K562 (cell line): ENCODE measurements around the gene RGS5. TPM values are rescaled to one million over a fixed set of nuclear protein-coding genes. Genes with fewer than 3 reads are reported as not detected.

Source experiments
- ATAC-seq: fragments of 200-7000 bp; cut with Tn5 transposase; 3 replicates; pipeline ENCODE4 v1.9.1; 2020; ENCODE audit warnings: moderate library complexity
- BruUV-seq: library from RNA; stranded (reverse); fragments of 400-500 nt; replicated peaks from 2 replicates; lab custom pipeline; 2021; lab: Mats Ljungman, UMichigan
- CTCF ChIA-PET: fragments of 300-600 bp; formaldehyde crosslinking; extraction: SDS; loops from one replicate; lab custom pipeline; 2021; ENCODE audit warnings: low intra/inter-chr PET ratio; lab: Yijun Ruan, JAX
- POLR2A ChIA-PET: fragments of 300-600, 350-650 bp; sonication (Branson Sonifier 250); formaldehyde crosslinking; extraction: SDS; loops from one replicate; lab custom pipeline; 2021; ENCODE audit warnings: antibody characterized with exemption, inconsistent platforms; lab: Yijun Ruan, JAX
- DNase-seq, 4 experiments: peaks; one replicate each; pipeline versions ENCODE4 v3.0.0 to v3.0.0-alpha.2; 2011 to 2018; ENCODE audit warnings: low spot score in 3 of 4, mixed read lengths in 3 of 4; ENCODE audit errors: extremely low read depth in 1 of 4
- FAIRE-seq: peaks from 2 replicates; lab custom pipeline; 2011; peaks lifted over from hg19 to GRCh38; lab: Jason Lieb, UNC
- H2AFZ ChIP-seq: 2 replicates; pipeline ENCODE4 v1.6.0; 2011; ENCODE audit warnings: low read depth, low read length, control low read depth, inconsistent platforms
- H3K27ac ChIP-seq: fragments of 200-600 bp; 3 replicates; pipeline ENCODE4 v1.8.0; 2011; ENCODE audit warnings: low read depth, mild to moderate bottlenecking, control low read depth, inconsistent platforms, low read length, moderate library complexity, mixed read lengths; ENCODE audit errors: extremely low read depth
- H3K27me3 ChIP-seq, 2 experiments: fragments of 300-600 bp in 1 of 2; 2 replicates in 1 of 2; 3 replicates in 1 of 2; pipeline versions ENCODE4 v1.6.0 to v1.8.0; 2011; ENCODE audit warnings: inconsistent platforms in 2 of 2, low read length in 2 of 2, mild to moderate bottlenecking in 1 of 2, mixed read lengths in 1 of 2, moderate library complexity in 1 of 2; ENCODE audit not compliant: control insufficient read depth in 2 of 2, insufficient read depth in 2 of 2
- H3K36me3 ChIP-seq: fragments of 300-600 bp; 3 replicates; pipeline ENCODE4 v1.8.0; 2011; ENCODE audit warnings: mild to moderate bottlenecking, low read length, inconsistent platforms; ENCODE audit not compliant: control insufficient read depth, insufficient read depth
- H3K4me1 ChIP-seq, 2 experiments: fragments of 200-600 bp in 1 of 2; replicated peaks in 1 of 2; 2 replicates in 1 of 2; 3 replicates in 1 of 2; pipeline versions ENCODE4 v1.5.1 to v1.8.0; 2011; ENCODE audit warnings: inconsistent platforms in 2 of 2, low read length in 2 of 2, mild to moderate bottlenecking in 1 of 2, mixed read lengths in 1 of 2, moderate library complexity in 1 of 2; ENCODE audit not compliant: control insufficient read depth in 2 of 2, insufficient read depth in 2 of 2
- H3K4me2 ChIP-seq: 2 replicates; pipeline ENCODE4 v1.6.1; 2011; ENCODE audit warnings: low read length, control low read depth, inconsistent platforms, mixed read lengths; ENCODE audit not compliant: insufficient read depth
- H3K4me3 ChIP-seq: fragments of 200-600 bp; sonication (generic), shearing (Covaris generic); 2 replicates; pipeline ENCODE4 v1.5.1; 2016; ENCODE audit warnings: control low read depth, inconsistent platforms
- H3K79me2 ChIP-seq: fragments of 200-600 bp; 3 replicates; pipeline ENCODE4 v1.8.0; 2011; ENCODE audit warnings: low read length, inconsistent platforms; ENCODE audit not compliant: control insufficient read depth, insufficient read depth
- H3K9ac ChIP-seq, 2 experiments: 2 replicates each; pipeline versions ENCODE4 v1.6.0 to v1.6.1; 2011; ENCODE audit warnings: low read depth in 2 of 2, low read length in 2 of 2, control low read depth in 1 of 2, inconsistent platforms in 1 of 2, mild to moderate bottlenecking in 1 of 2, mixed read lengths in 1 of 2; ENCODE audit not compliant: insufficient read depth in 1 of 2
- H3K9me1 ChIP-seq: one replicate; pipeline ENCODE4 v1.6.0; 2011; ENCODE audit warnings: inconsistent platforms, mild to moderate bottlenecking, low read length, moderate library complexity; ENCODE audit not compliant: control insufficient read depth, insufficient read depth
- H3K9me3 ChIP-seq: replicated peaks from 2 replicates; pipeline ENCODE4 v1.5.1; 2011; ENCODE audit warnings: low read depth, low read length, inconsistent platforms; ENCODE audit not compliant: control insufficient read depth, insufficient read depth
- H4K20me1 ChIP-seq: replicated peaks from 2 replicates; pipeline ENCODE4 v1.6.1; 2011; ENCODE audit warnings: low read length, inconsistent platforms, mixed read lengths; ENCODE audit not compliant: control insufficient read depth, insufficient read depth
- MEF2D ChIP-seq: conservative IDR thresholded peaks from 2 replicates; pipeline ENCODE4 v1.6.1; 2016; ENCODE audit warnings: low read depth, missing genetic modification characterization, missing compliant biosample characterization
- MITF ChIP-seq: IDR thresholded peaks from 2 replicates; pipeline ENCODE4 v1.6.1; 2014; ENCODE audit warnings: antibody characterized with exemption
- XRCC3 ChIP-seq: fragments of 450-650 bp; IDR thresholded peaks from 2 replicates; pipeline ENCODE4 v1.6.1; 2017; ENCODE audit warnings: mild to moderate bottlenecking, moderate library complexity
- ZNF121 ChIP-seq: sonication (generic); formaldehyde crosslinking; conservative IDR thresholded peaks from 2 replicates; pipeline ENCODE4 v1.8.0; 2022; ENCODE audit warnings: missing genetic modification reagents
- ZNF146 ChIP-seq: IDR thresholded peaks from one replicate; pipeline ENCODE4 v1.6.1; 2018; ENCODE audit warnings: missing compliant biosample characterization; ENCODE audit not compliant: unreplicated experiment
- ZNF318 ChIP-seq, 2 experiments: fragments of 450-650 bp; IDR thresholded peaks; 2 replicates each; pipeline ENCODE4 v1.6.1; 2016; ENCODE audit warnings: mild to moderate bottlenecking in 2 of 2, borderline replicate concordance in 1 of 2, low read depth in 1 of 2, moderate library complexity in 1 of 2
- WGBS: fragments of 100-300 bp; shearing (Covaris generic); methylation state at CpG from one replicate; pipeline ENCODE4 v1.1.6; 2016; ENCODE audit warnings: low coverage, mixed read lengths; ENCODE audit not compliant: insufficient coverage; ENCODE audit errors: missing lambda C conversion rate; 5-methylcytosine and 5-hydroxymethylcytosine counted together
- in situ Hi-C: fragments of 300-500 bp; cut with MboI; formaldehyde crosslinking; loops from 4 replicates; pipeline ENCODE4 v1.15.0; 2018; ENCODE audit warnings: inconsistent platforms, mixed read lengths
- intact Hi-C: fragments of 100-400 bp; cut with micrococcal nuclease; formaldehyde crosslinking; loops from 2 replicates; pipeline ENCODE4 v1.14.2; 2022
- polyA plus RNA-seq, 8 experiments: library from polyadenylated mRNA; depleted of rRNA in 4 of 8; stranded (reverse) in 5 of 8; unstranded in 3 of 8; fragments of >200 nt; fragmentation: Nextera tagmentation in 2 of 8; fragmentation: Illumina TruSeq in 1 of 8; extraction: Ambion mirVana in 2 of 8; extraction: Trizol in 1 of 8; gene quantifications; 2 replicates each; pipeline versions ENCODE4 v1.2.1 to v1.2.3, GENCODE V29; 2011 to 2014; ENCODE audit warnings: inconsistent platforms in 1 of 8, missing spikeins in 1 of 8
- total RNA-seq, 7 experiments: library from RNA; depleted of rRNA in 6 of 7; stranded (reverse); fragments of >200 nt in 6 of 7; fragmentation: Illumina TruSeq in 2 of 7; extraction: Trizol in 2 of 7; gene quantifications; 2 replicates each; pipeline versions ENCODE4 v1.2.1 to v1.2.3, GENCODE V29; 2011 to 2021; ENCODE audit warnings: low replicate concordance in 1 of 7
- TF ChIP-seq, protein P1 (sequence below): fragments of 200-800 bp; sonication (Bioruptor generic); IDR thresholded peaks from 2 replicates; pipeline ENCODE4 v1.6.1; 2017; ENCODE audit warnings: missing genetic modification characterization, missing compliant biosample characterization

Gene RGS5
- total and polyA plus RNA-seq, 9 of the 15 experiments (the other 6 are each of a cell fraction or from before 2014, with no cell fraction given), result 0.71 to 5.3 (median 2.4) TPM

DNA sequence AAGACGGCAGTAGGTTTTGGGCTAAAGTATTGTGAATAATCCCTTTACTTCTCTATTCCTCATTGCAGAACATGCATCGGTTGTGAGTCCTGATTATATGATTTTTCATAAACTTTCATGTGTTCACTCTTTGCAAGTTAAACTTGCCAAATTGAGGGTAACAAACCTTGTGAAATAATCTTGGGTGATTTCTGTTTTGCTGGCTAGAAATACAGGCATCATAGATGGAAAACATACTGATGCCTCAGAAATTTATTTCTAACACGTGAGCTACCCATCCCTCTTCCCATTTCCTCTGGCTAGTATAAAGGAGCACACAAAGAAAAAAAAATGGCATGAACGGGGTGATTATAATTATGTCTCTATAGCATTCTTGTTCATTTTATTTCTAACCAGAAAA, 39.6 kb downstream of the RGS5 start (continued):
- TF ChIP-seq MITF (no peak), MEF2D (no peak)

GRCh38 chr1:163162381-163162914, 40.3 kb downstream of the RGS5 start:
- no peaks in the 10 kb centered on the region for H3K9me3 ChIP-seq
- no peaks in the 10 kb centered on the region for H3K36me3 ChIP-seq
- FAIRE-seq (no peak), ATAC-seq (no peak), DNase-seq (no peak)
- no peak overlapping the region for H3K9ac ChIP-seq
- CTCF ChIA-PET, result no interaction called here
- TF ChIP-seq ZNF146 (CRISPR knock-in tag) (no peak), ZNF121 (CRISPR knock-in tag) (no peak), XRCC3 (no peak), ZNF318 (IDR thresholded peaks at IDR 0.05; ENCODE audit: borderline replicate concordance in 1 of 2, low read depth in 1 of 2) (no peak)
- TF ChIP-seq, protein P1, sequence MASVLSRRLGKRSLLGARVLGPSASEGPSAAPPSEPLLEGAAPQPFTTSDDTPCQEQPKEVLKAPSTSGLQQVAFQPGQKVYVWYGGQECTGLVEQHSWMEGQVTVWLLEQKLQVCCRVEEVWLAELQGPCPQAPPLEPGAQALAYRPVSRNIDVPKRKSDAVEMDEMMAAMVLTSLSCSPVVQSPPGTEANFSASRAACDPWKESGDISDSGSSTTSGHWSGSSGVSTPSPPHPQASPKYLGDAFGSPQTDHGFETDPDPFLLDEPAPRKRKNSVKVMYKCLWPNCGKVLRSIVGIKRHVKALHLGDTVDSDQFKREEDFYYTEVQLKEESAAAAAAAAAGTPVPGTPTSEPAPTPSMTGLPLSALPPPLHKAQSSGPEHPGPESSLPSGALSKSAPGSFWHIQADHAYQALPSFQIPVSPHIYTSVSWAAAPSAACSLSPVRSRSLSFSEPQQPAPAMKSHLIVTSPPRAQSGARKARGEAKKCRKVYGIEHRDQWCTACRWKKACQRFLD, result no peak
- POLR2A ChIA-PET, result interaction anchor here (0.6 to 0.8 kb wide), 3 partner anchors 19 to 530 kb away, joined by 3 to 4 read pairs (median 3); no protein-coding TSS in a partner anchor
- under 1% methylated on average over 6 of the region's 6 CpGs for WGBS
- BruUV-seq, result no TSS peak
- no peaks in the 10 kb centered on the region for H3K79me2 ChIP-seq
- H3K4me1 ChIP-seq, result no peaks in the 10 kb centered on the region
- H3K27me3 ChIP-seq, result no peaks in the 10 kb centered on the region
- H4K20me1 ChIP-seq, result no peaks in the 10 kb centered on the region
- no peak overlapping the region for H2AFZ ChIP-seq
- H3K27ac ChIP-seq, result no peak overlapping the region
- no peak overlapping the region for H3K4me2 ChIP-seq
- no peaks in the 10 kb centered on the region for H3K9me1 ChIP-seq
- in situ Hi-C loops, result no loop called here
- intact Hi-C loops, result loop anchor here (1.0 kb wide), 1 partner anchor 22 kb away; no protein-coding TSS in a partner anchor
- H3K4me3 ChIP-seq, result no peak overlapping the region
